ENCODE data around the gene ARHGAP26. TPM values are rescaled to one million over a fixed set of nuclear protein-coding genes. Genes with fewer than 3 reads are reported as not detected.

Gene ARHGAP26
- polyA plus RNA-seq, 4 donors, result 7.9 to 13.5 (median 12.0) TPM

DNA sequence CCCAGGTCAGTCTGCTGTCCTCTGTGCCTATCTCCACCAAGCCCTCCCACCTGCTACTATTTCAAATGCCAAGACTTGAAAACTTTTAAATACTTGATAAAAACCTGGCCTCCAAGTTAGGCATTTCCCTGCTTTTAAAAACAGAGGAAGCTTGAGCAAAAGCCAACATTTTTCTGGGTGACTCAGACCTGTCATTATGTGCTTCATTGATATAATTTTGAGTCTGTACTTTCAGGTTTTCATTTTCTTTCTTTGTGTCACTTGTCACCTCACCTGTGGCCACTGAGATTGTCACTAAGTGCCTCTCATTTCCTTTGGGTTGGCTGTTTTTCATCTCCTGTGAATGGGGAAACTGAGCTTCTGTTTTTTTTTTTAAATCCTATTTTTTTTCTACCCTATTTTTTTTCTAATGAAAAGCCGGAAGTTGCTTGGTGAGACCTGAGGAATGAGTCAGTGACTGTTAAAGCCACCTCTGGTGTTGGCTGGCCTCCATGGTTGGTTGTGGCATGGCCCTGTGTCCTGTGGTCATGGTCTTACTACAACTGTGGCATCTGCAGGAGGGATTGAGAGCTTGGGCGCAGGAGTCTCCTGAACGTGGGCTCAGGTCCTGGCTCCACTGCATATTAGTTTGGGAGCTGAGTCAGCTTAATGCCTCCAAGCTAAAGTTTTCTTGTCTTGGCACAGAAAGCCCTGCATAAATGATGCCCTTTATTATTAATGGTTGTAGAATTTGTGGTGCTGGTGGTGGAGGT, 56.7 kb downstream of the ARHGAP26 start:
- DNase-seq (ENCODE audit: low read depth in 4 of 4, low spot score in 2 of 4), result no peak

- DNase-seq (ENCODE audit: low read depth in 4 of 4, low spot score in 2 of 4), result no peak
Observed at GRCh38 chr5:142827934-142828576, 57.9 kb downstream of the ARHGAP26 start.

DNA sequence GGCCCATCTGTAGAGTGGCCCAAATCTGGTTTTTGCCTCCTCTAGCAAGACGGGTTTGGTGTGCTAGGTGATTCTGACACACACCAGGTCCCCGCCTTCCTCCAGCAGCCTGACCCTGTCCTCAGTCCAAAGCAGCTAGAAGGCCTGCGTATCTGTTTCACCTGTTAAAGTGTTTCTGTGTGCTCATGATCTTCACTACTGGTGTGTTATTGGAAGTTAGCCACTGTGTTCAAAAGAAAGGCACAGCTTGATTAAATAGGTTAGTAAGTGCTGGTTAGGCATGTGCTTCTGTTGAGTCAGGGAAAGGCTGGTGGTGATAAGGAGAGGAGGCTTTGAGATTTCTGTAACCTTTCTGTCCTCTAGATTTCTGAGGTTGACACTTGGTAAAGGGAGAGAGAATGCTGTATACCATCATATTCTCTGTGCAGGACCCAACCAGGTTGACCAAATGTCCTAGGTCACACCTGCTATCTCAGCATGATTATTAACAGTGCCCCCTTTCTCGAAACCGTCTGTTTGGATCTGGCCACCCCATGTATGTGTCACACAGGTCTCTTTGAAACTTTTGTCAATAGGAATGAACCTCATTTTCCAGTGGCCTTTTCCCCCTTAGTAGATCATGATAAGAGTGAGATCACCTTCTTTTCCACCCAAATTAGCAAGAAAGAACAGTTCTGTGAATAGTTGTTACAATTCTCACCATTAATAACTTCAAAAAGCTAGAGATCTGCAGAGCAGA, 58.8 kb downstream of the ARHGAP26 start:
- DNase-seq (ENCODE audit: low read depth in 4 of 4, low spot score in 2 of 4), result no peak

DNA sequence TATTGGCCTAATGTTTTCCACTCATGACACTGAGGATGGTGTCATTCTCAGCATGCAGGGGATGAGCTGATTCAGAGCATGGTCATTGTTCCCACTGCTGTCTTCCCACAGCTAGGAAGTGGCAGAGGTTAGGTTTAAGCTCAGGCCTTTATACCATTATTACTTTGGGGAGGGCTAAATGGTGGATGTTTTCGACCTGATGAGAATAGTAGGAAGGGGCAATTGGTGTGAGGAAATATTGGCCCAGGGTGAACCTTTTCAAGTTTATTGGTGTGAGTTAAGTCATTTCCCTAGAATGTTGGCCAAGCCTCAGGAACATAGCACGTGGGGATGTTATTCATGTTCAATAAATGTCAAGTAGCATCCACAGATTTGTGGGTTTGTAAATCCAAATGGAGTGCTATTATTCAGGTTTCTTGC, 59.6 kb downstream of the ARHGAP26 start:
- DNase-seq (ENCODE audit: low read depth in 4 of 4, low spot score in 2 of 4), result no peak

DNA sequence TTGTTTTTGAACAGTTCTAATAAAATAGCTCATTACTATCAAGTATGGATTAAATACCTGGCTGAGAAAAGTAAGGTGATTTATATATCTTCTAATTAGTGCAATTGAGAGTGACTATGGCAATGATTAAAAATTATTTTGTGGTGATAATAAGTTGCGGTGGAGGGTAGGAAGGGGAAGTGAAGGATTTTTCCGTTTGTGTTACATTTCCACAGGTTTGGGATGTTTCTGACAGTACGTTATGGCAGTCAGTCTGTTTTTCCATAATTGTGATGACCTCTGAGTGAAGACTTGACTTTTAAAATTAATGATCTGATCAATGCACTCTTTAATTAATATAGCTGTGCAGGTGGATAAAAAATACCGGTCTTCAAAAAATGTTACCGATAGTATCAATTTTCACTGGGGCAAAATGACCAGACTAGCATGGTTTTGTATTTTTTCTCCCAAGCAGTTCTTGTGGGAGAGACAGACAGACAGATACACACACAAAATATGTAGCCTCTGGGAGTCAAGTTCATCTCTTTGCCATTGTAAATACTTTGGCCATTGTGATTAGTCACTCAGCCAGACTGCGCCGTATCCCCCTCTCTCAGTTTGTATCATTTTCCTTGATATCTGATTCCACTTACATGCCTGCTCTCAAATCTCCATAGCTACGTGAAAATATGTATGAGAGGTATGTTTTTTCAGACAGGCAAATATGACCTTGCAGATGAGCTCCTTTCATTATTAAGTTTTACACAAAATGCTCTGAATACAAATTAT, 60.2 kb downstream of the ARHGAP26 start:
- DNase-seq (ENCODE audit: low read depth in 4 of 4, low spot score in 2 of 4), result no peak

GRCh38 chr5:142831009-142831383, 60.8 kb downstream of the ARHGAP26 start:
- no peak for DNase-seq (ENCODE audit: low read depth in 4 of 4, low spot score in 2 of 4)

- no peak for DNase-seq (ENCODE audit: low read depth in 4 of 4, low spot score in 2 of 4)
Observed at GRCh38 chr5:142832263-142832662, 62.1 kb downstream of the ARHGAP26 start.

GRCh38 chr5:142833517-142834449, 63.6 kb downstream of the ARHGAP26 start:
- DNase-seq (ENCODE audit: low read depth in 4 of 4, low spot score in 2 of 4), result no peak

DNA sequence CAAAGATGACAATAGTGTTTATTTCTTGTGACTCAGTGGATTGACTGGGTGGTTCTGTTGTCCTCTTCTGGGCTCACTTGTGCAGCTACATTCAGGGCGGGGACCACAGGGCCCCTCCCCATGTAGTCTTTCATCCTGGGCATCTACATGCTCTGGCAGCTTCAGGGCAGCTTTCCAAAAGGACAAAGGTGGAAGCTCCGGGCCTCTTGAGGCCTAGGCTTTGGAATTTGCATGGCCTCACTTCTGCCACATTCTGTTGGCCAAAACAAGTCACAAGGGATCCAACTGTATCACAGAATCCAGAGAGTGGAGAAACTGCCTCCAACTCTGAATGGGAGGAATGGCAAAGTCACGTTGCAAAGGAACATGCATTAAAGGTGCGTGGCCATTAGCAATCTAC, 64.3 kb downstream of the ARHGAP26 start:
- DNase-seq (ENCODE audit: low read depth in 4 of 4, low spot score in 2 of 4), result no peak

DNA sequence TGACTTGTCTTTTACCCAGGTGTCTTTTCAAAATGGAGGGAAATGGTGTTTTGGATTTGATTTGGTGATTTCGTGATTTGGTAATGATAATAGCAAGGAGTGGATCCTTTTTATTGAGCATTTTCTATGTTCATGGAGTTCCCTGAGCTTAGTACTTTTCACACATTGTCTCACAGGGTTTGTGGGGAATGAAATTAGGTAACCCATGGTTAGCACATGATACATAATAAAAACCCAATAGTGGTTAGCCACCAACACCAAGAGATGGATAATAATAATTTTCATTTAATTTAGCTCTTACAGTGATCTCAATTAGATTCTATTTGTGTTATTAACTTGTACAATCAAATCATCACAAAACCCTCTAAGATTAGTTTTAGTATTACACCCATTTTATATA, 65.4 kb downstream of the ARHGAP26 start:
- no peak for DNase-seq (ENCODE audit: low read depth in 4 of 4, low spot score in 2 of 4)

DNA sequence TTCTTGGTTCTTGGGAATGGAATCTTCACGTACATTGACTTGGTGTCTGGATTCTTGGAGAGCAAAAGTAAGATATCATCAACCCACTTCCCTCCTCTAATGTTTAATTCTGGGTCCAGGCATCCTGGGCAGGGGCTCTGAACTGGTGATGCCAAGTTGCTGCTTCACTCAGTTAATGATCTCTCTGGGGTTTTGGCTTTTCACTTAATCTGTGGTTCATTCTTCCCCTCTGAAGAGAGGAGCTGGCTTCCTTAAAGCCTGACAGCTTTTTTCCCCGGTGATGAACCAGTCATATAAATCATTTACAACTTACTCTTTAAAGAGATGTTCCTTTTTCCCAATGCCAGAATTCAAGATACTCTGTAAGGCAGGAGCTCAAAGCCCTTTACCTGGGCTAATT, 65.9 kb downstream of the ARHGAP26 start:
- DNase-seq (ENCODE audit: low read depth in 4 of 4, low spot score in 2 of 4), result no peak

DNA sequence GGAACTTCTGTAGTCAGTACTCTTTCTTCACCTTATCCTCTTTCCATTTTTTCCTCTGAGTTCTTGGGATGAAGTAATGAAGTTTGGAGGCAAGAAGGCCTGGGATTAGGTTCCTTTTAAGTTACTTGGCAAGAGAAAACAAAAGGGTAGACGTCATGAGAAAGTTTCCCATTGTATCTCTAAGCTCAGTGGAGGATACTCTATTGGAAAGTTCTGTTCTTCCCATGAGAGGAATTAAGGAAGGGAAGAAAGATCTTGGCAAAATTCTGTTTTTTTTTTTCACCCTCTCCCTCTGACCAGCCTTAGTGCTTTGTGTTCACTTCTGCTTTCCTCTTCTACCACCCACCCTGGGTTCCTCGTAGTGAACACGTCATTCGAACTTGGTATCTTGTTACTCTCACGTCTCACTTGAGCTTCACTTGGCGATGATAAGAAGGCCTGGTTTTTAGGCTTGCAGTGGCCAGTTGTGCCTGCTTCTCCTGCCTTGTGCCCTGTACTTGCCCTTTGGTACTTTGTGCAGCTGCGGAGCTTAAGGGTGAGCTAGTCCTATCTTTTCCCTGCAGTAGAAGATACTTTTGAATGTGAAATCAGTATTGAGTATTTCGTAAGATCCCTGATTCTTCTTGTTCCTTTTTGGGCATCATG, 67.0 kb downstream of the ARHGAP26 start:
- no peak for DNase-seq (ENCODE audit: low read depth in 4 of 4, low spot score in 2 of 4)

- no peak for DNase-seq (ENCODE audit: low read depth in 4 of 4, low spot score in 2 of 4)
Observed at GRCh38 chr5:142838845-142839244, 68.7 kb downstream of the ARHGAP26 start.

GRCh38 chr5:142839711-142840346, 69.7 kb downstream of the ARHGAP26 start:
- no peak for DNase-seq (ENCODE audit: low read depth in 4 of 4, low spot score in 2 of 4)

GRCh38 chr5:142840575-142840974, 70.4 kb downstream of the ARHGAP26 start:
- no peak for DNase-seq (ENCODE audit: low read depth in 4 of 4, low spot score in 2 of 4)

DNA sequence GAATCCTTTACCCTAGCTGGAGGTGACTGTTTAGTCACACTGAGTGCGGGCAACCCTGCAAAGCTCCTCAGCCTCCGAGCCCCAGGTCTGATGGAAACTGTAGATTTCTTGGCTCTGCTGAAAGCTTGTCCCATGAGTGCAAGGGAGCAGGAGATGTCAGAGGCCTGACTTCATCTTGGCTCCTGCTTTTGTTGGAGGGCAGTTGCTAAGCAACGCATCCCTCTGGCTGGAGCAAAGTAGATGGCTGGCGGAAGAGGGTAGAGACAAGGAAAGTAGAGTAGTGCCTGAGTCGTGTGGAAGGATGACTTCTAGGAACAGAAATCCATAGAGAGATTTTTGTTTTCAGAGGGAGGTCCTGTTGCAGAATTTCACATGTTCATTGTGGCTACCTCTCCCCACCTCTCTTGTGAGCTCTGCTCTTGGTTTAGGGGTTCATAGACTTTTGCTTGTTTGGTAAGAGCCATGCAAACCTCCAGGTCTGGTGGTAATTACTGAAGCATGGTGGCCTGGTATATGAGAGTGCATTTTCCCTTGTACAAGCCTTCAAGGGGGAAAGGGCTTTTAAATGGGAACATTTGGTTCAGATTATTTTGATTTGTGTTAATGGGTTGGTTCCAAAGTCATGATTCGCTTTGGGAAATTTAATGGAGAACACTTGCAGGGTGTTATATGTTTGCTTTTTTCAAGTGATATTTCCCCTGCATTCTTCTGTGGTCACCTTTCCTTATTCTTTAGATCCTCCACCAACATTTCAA, 71.5 kb downstream of the ARHGAP26 start:
- DNase-seq (ENCODE audit: low read depth in 4 of 4, low spot score in 2 of 4), result no peak

DNA sequence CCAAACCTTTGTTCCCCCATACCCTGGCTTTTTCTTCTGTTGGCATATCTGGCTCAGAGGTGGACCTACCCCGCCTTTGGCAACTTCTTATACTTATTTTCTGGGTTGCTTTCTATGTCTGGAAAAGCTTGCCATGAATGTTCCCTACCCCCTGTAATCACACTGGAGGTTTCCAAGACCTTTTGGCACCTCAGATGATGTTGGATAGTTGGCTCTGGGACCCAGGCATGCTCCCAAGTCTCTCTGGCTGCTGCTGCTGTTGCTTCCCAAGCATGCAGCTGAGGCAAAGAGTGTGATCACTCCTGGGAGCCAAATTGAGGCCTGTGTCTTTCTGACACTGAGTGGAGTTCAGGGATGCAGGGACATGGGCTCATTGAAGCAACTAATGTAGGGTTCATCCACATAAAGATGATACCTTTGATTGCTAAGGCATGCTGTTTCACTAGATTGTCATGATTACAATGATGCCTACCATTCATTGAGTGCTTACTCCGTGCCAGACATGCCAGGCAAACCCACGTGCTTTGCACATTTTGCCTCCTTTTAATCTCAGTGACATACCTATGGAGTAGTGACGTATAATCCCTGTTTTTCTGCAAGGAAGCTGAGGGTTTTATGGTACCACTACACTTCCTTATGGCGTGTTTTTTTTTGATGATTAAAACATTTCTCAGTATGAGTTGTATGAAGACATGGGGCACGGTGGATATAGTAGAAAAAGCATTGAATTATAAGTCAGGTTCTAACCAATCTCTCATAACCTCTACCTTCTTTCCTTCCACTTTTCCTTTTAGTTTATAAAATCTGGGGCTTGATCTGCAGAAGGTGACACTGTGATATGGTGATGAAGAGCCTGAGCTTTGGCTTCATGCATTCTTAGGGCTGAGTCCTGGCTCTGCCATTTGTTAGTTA, 73.1 kb downstream of the ARHGAP26 start:
- DNase-seq (ENCODE audit: low read depth in 4 of 4, low spot score in 2 of 4), result no peak

All from left renal cortex interstitium (tissue), 4 donors.